ENCODE measurements around the gene ILRUN.

GRCh38 chr6:34656378-34657036 lies 40.1 kb downstream of the ILRUN start:
- TF ChIP-seq POLR2AphosphoS5 (IDR thresholded peaks at IDR 0.05; ENCODE audit: borderline replicate concordance, low read depth, low read length): no peak
- no peak for TF ChIP-seq EZH2 (IDR thresholded peaks at IDR 0.05)

All from SK-N-MC (cell line).